ENCODE data around the gene TNFRSF1B.

The TNFRSF1B gene

GRCh38 chr1:12191242-12192032, 24.6 kb downstream of the TNFRSF1B start:
- no peaks in the 10 kb centered on the region for H3K9me3 ChIP-seq (ENCODE audit: control insufficient read depth, insufficient read depth, low read length)
- H3K4me2 ChIP-seq (ENCODE audit: low read length), result no peak overlapping the region
- H4K20me1 ChIP-seq (ENCODE audit: control insufficient read depth, insufficient read depth, low read depth, low read length), result peaks cover 4% of the 10 kb centered on the region; the same call in 1 of the 2 replicates
- TF ChIP-seq EZH2phosphoT487 (IDR thresholded peaks at IDR 0.05; ENCODE audit: borderline replicate concordance, low read length) (no peak), CTCF (IDR thresholded peaks at IDR 0.05; ENCODE audit: low read depth, low read length, poor library complexity, severe bottlenecking) (no peak)
- no peak overlapping the region for H3K27ac ChIP-seq (ENCODE audit: low read depth, low read length)
- no peaks in the 10 kb centered on the region for H3K79me2 ChIP-seq (ENCODE audit: control insufficient read depth, low read length)
- no peak overlapping the region for H3K4me3 ChIP-seq (ENCODE audit: low read length)
- no peaks in the 10 kb centered on the region for H3F3A ChIP-seq (ENCODE audit: control insufficient read depth, insufficient read depth)
- H3K36me3 ChIP-seq (ENCODE audit: control insufficient read depth, low read length), result no peaks in the 10 kb centered on the region
- no peaks in the 10 kb centered on the region for H3K9me2 ChIP-seq (replicated peaks; ENCODE audit: control insufficient read depth, low read length)
- peaks cover 36% of the 10 kb centered on the region for H3K27me3 ChIP-seq (ENCODE audit: control insufficient read depth, low read length)
- H3K4me1 ChIP-seq (ENCODE audit: control insufficient read depth, low read length), result peaks cover 12% of the 10 kb centered on the region

GRCh38 chr1:12194666-12195216, 27.9 kb downstream of the TNFRSF1B start:
- Histone ChIP-seq H4K20me1 (ENCODE audit: control insufficient read depth, insufficient read depth, low read depth, low read length) (no peaks in the 10 kb centered on the region), H3K4me3 (ENCODE audit: low read length) (no peak overlapping the region), H3K4me1 (ENCODE audit: control insufficient read depth, low read length) (peaks cover 45% of the 10 kb centered on the region), H3K27ac (ENCODE audit: low read depth, low read length) (no peak overlapping the region), H3K9me3 (ENCODE audit: control insufficient read depth, insufficient read depth, low read length) (no peaks in the 10 kb centered on the region), H3K36me3 (ENCODE audit: control insufficient read depth, low read length) (no peaks in the 10 kb centered on the region), H3K9me2 (replicated peaks; ENCODE audit: control insufficient read depth, low read length) (no peaks in the 10 kb centered on the region), H3K27me3 (ENCODE audit: control insufficient read depth, low read length) (peaks cover 14% of the 10 kb centered on the region; the same call in 1 of the 2 replicates), H3K4me2 (ENCODE audit: low read length) (no peak overlapping the region), H3K79me2 (ENCODE audit: control insufficient read depth, low read length) (no peaks in the 10 kb centered on the region), H3F3A (ENCODE audit: control insufficient read depth, insufficient read depth) (peaks cover 6% of the 10 kb centered on the region)
- TF ChIP-seq EZH2phosphoT487 (IDR thresholded peaks at IDR 0.05; ENCODE audit: borderline replicate concordance, low read length), result no peak
- no peak for TF ChIP-seq CTCF (IDR thresholded peaks at IDR 0.05; ENCODE audit: low read depth, low read length, poor library complexity, severe bottlenecking)

- no peaks in the 10 kb centered on the region for H4K20me1 ChIP-seq (ENCODE audit: control insufficient read depth, insufficient read depth, low read depth, low read length)
- peaks cover 6% of the 10 kb centered on the region for H3F3A ChIP-seq (ENCODE audit: control insufficient read depth, insufficient read depth)
- H3K9me2 ChIP-seq (replicated peaks; ENCODE audit: control insufficient read depth, low read length), result no peaks in the 10 kb centered on the region
- H3K79me2 ChIP-seq (ENCODE audit: control insufficient read depth, low read length), result no peaks in the 10 kb centered on the region
- TF ChIP-seq CTCF (IDR thresholded peaks at IDR 0.05; ENCODE audit: low read depth, low read length, poor library complexity, severe bottlenecking), result no peak
- no peak for TF ChIP-seq EZH2phosphoT487 (IDR thresholded peaks at IDR 0.05; ENCODE audit: borderline replicate concordance, low read length)
- peaks cover 50% of the 10 kb centered on the region for H3K4me1 ChIP-seq (ENCODE audit: control insufficient read depth, low read length)
- no peak overlapping the region for H3K4me3 ChIP-seq (ENCODE audit: low read length)
- no peak overlapping the region for H3K4me2 ChIP-seq (ENCODE audit: low read length)
- H3K27me3 ChIP-seq (ENCODE audit: control insufficient read depth, low read length), result peaks cover 10% of the 10 kb centered on the region; the same call in 1 of the 2 replicates
- H3K36me3 ChIP-seq (ENCODE audit: control insufficient read depth, low read length), result no peaks in the 10 kb centered on the region
- H3K9me3 ChIP-seq (ENCODE audit: control insufficient read depth, insufficient read depth, low read length), result no peaks in the 10 kb centered on the region
- H3K27ac ChIP-seq (ENCODE audit: low read depth, low read length), result no peak overlapping the region
Observed at GRCh38 chr1:12195416-12195815, 28.6 kb downstream of the TNFRSF1B start.

Data from DOHH2 (cell line).